H1 (cell line): ENCODE measurements around the gene ENPP1. TPM values are rescaled to one million over a fixed set of nuclear protein-coding genes. Genes with fewer than 3 reads are reported as not detected.

Experiments
- CTCF ChIA-PET: fragments of 300-600 bp; sonication (Branson Sonifier 250); formaldehyde crosslinking; loops from one replicate; lab custom pipeline; 2021; ENCODE audit not compliant: partially characterized antibody; lab: Charles Lee
- POLR2A ChIA-PET: fragments of 300-600 bp; sonication (Branson Sonifier 250); formaldehyde crosslinking; loops from one replicate; lab custom pipeline; 2021; ENCODE audit warnings: inconsistent platforms; ENCODE audit not compliant: partially characterized antibody; lab: Charles Lee
- DNase-seq, 2 experiments: peaks; one replicate each; pipeline versions ENCODE4 v3.0.0 to v3.0.0-alpha.2; 2010 to 2022; ENCODE audit warnings: low spot score in 2 of 2, low read depth in 1 of 2, mixed read lengths in 1 of 2
- FAIRE-seq: peaks from 2 replicates; lab custom pipeline; 2011; peaks lifted over from hg19 to GRCh38; lab: Jason Lieb, UNC
- H2AFZ ChIP-seq: 2 replicates; pipeline ENCODE4 v1.8.1; 2012; ENCODE audit warnings: low read length, inconsistent platforms
- H2AK5ac ChIP-seq: 2 replicates; pipeline ENCODE4 v1.6.1; 2013; ENCODE audit warnings: low read depth, low read length
- H2BK120ac ChIP-seq: replicated peaks from 2 replicates; pipeline ENCODE3; 2013; ENCODE audit warnings: low read depth, low read length, inconsistent platforms
- H2BK12ac ChIP-seq: 2 replicates; pipeline ENCODE4 v1.6.1; 2013; ENCODE audit warnings: low read depth, low read length
- H2BK15ac ChIP-seq: 2 replicates; pipeline ENCODE4 v1.6.1; 2013; ENCODE audit warnings: low read length
- H2BK20ac ChIP-seq: 2 replicates; pipeline ENCODE4 v1.6.1; 2013; ENCODE audit warnings: low read length
- H2BK5ac ChIP-seq: 2 replicates; pipeline ENCODE4 v1.6.1; 2013; ENCODE audit warnings: low read depth, low read length
- H3K14ac ChIP-seq: 2 replicates; pipeline ENCODE4 v1.6.1; 2013; ENCODE audit warnings: inconsistent platforms; ENCODE audit not compliant: insufficient read length
- H3K18ac ChIP-seq: 2 replicates; pipeline ENCODE4 v1.6.1; 2013; ENCODE audit warnings: low read length; ENCODE audit errors: extremely low read depth
- H3K23ac ChIP-seq: 2 replicates; pipeline ENCODE4 v1.6.1; 2013; ENCODE audit warnings: inconsistent platforms; ENCODE audit not compliant: insufficient read length
- H3K23me2 ChIP-seq: 2 replicates; pipeline ENCODE4 v1.6.1; 2013; ENCODE audit warnings: low read depth, low read length
- H3K27ac ChIP-seq: 2 replicates; pipeline ENCODE4 v1.6.1; 2011; ENCODE audit warnings: low read depth, low read length, inconsistent platforms
- H3K27me3 ChIP-seq, 4 experiments: replicated peaks in 1 of 4; 1 replicate in 1 of 4; 2 replicates in 3 of 4; pipeline versions ENCODE4 v1.6.1 to v1.8.1; 2011 to 2013; ENCODE audit warnings: low read length in 3 of 4, mild to moderate bottlenecking in 3 of 4, inconsistent platforms in 2 of 4, mixed read lengths in 2 of 4, moderate library complexity in 1 of 4; ENCODE audit not compliant: control insufficient read depth in 3 of 4, insufficient read depth in 3 of 4; ENCODE audit errors: extremely low read depth in 1 of 4
- H3K36me3 ChIP-seq, 4 experiments: 2 replicates each; pipeline versions ENCODE4 v1.6.1 to v1.8.1; 2011 to 2013; ENCODE audit warnings: mild to moderate bottlenecking in 4 of 4, low read length in 3 of 4, moderate library complexity in 2 of 4, control low read depth in 1 of 4, inconsistent platforms in 1 of 4; ENCODE audit not compliant: insufficient read depth in 4 of 4, control insufficient read depth in 2 of 4
- H3K4ac ChIP-seq: replicated peaks from 2 replicates; pipeline ENCODE3; 2013; ENCODE audit warnings: low read length, low read depth, mixed read lengths, inconsistent platforms; ENCODE audit not compliant: insufficient read length
- H3K4me1 ChIP-seq, 4 experiments: replicated peaks in 1 of 4; 1 replicate in 1 of 4; 2 replicates in 3 of 4; pipeline versions ENCODE4 v1.6.1 to v1.8.1; 2011 to 2013; ENCODE audit warnings: low read length in 3 of 4, inconsistent platforms in 2 of 4, mixed read lengths in 1 of 4; ENCODE audit not compliant: insufficient read depth in 4 of 4, control insufficient read depth in 3 of 4
- H3K4me2 ChIP-seq, 2 experiments: 2 replicates each; pipeline versions ENCODE4 v1.6.1 to v1.8.1; 2011 to 2013; ENCODE audit warnings: low read depth in 2 of 2, low read length in 2 of 2, control low read depth in 1 of 2, inconsistent platforms in 1 of 2, mild to moderate bottlenecking in 1 of 2; ENCODE audit not compliant: insufficient read depth in 1 of 2
- H3K4me3 ChIP-seq, 4 experiments: fragments of 200-600, 300-600 bp in 1 of 4; sonication (generic), shearing (Covaris generic), sonication (Bioruptor Twin) in 1 of 4; 2 replicates each; pipeline versions ENCODE4 v1.5.1 to v1.8.1; 2011 to 2016; ENCODE audit warnings: low read length in 4 of 4, low read depth in 3 of 4, control low read depth in 2 of 4, inconsistent platforms in 2 of 4, mild to moderate bottlenecking in 2 of 4, mixed read lengths in 1 of 4, moderate library complexity in 1 of 4; ENCODE audit not compliant: insufficient read depth in 2 of 4; ENCODE audit errors: extremely low read depth in 1 of 4
- H3K56ac ChIP-seq: replicated peaks from 2 replicates; pipeline ENCODE3; 2013; ENCODE audit warnings: low read depth, mild to moderate bottlenecking, mixed read lengths, low read length, inconsistent platforms; ENCODE audit not compliant: insufficient read length
- H3K79me1 ChIP-seq: 2 replicates; pipeline ENCODE4 v1.6.1; 2013; ENCODE audit warnings: low read depth, low read length, control low read depth
- H3K79me2 ChIP-seq, 2 experiments: 2 replicates each; pipeline versions ENCODE4 v1.6.1 to v1.8.1; 2012 to 2013; ENCODE audit warnings: low read length in 2 of 2, mild to moderate bottlenecking in 2 of 2, inconsistent platforms in 1 of 2; ENCODE audit not compliant: insufficient read depth in 2 of 2, control insufficient read depth in 1 of 2
- H3K9ac ChIP-seq, 4 experiments: replicated peaks in 1 of 4; 1 replicate in 1 of 4; 2 replicates in 3 of 4; pipeline versions ENCODE4 v1.6.1 to v1.8.1; 2011 to 2013; ENCODE audit warnings: low read depth in 3 of 4, low read length in 3 of 4, control low read depth in 2 of 4, mild to moderate bottlenecking in 2 of 4, moderate library complexity in 2 of 4, inconsistent platforms in 1 of 4; ENCODE audit errors: extremely low read depth in 1 of 4
- H3K9me3 ChIP-seq, 2 experiments: 2 replicates each; pipeline versions ENCODE4 v1.6.1 to v1.8.1; 2012 to 2013; ENCODE audit warnings: mild to moderate bottlenecking in 2 of 2, moderate library complexity in 2 of 2, control low read depth in 1 of 2, inconsistent platforms in 1 of 2, low read depth in 1 of 2, low read length in 1 of 2, mixed read lengths in 1 of 2; ENCODE audit not compliant: insufficient read depth in 2 of 2
- H4K20me1 ChIP-seq, 2 experiments: replicated peaks in 1 of 2; 2 replicates each; pipeline versions ENCODE3 to v1.8.1; 2011 to 2013; ENCODE audit warnings: inconsistent platforms in 2 of 2, low read length in 2 of 2, mild to moderate bottlenecking in 1 of 2; ENCODE audit not compliant: insufficient read depth in 2 of 2, control insufficient read depth in 1 of 2
- H4K5ac ChIP-seq: 2 replicates; pipeline ENCODE4 v1.6.1; 2013; ENCODE audit warnings: low read length, low read depth, mixed read lengths, inconsistent platforms; ENCODE audit not compliant: insufficient read length
- H4K8ac ChIP-seq: 2 replicates; pipeline ENCODE4 v1.8.0; 2013; ENCODE audit warnings: mild to moderate bottlenecking, moderate library complexity, low read length, inconsistent platforms; ENCODE audit not compliant: insufficient read depth; ENCODE audit errors: extremely low read depth
- H4K91ac ChIP-seq: replicated peaks from 2 replicates; pipeline ENCODE3; 2013; ENCODE audit warnings: low read length, mixed read lengths, inconsistent platforms; ENCODE audit not compliant: insufficient read length
- KDM1A ChIP-seq: fragments of 200-600, 300-600 bp; sonication (generic); IDR thresholded peaks from 2 replicates; pipeline ENCODE4 v1.7.1; 2016; ENCODE audit warnings: mild to moderate bottlenecking, low read length, borderline replicate concordance
- MAX ChIP-seq: IDR thresholded peaks from 2 replicates; pipeline ENCODE4 v1.6.1; 2012; ENCODE audit warnings: inconsistent platforms
- SIN3A ChIP-seq, 2 experiments: IDR thresholded peaks in 1 of 2; conservative IDR thresholded peaks in 1 of 2; 2 replicates each; pipeline ENCODE4 v1.6.1; 2011 to 2012; ENCODE audit warnings: low read length in 2 of 2, improper control_type of control experiment in 1 of 2, low read depth in 1 of 2, mild to moderate bottlenecking in 1 of 2
- SP1 ChIP-seq: IDR thresholded peaks from 2 replicates; pipeline ENCODE4 v1.6.1; 2011; ENCODE audit warnings: low read depth, low read length
- TEAD4 ChIP-seq: IDR thresholded peaks from 2 replicates; pipeline ENCODE4 v1.6.1; 2012; ENCODE audit warnings: low read depth, low read length, inconsistent platforms, mixed read lengths
- YY1 ChIP-seq: IDR thresholded peaks from 2 replicates; pipeline ENCODE4 v1.6.1; 2011; ENCODE audit warnings: low read depth, mild to moderate bottlenecking, low read length
- WGBS, 2 experiments: shearing (Covaris generic) in 1 of 2; methylation state at CpG; one replicate each; pipeline versions ENCODE4 v1.1.6 to v1.1.7; 2013 to 2015; ENCODE audit warnings: low lambda C conversion rate in 2 of 2, mixed read lengths in 2 of 2, inconsistent platforms in 1 of 2, low coverage in 1 of 2, missing lambda C conversion rate in 1 of 2; ENCODE audit not compliant: insufficient replicate concordance in 2 of 2, insufficient coverage in 1 of 2, insufficient read length in 1 of 2; ENCODE audit errors: extremely low coverage in 1 of 2, missing lambda C conversion rate in 1 of 2; 5-methylcytosine and 5-hydroxymethylcytosine counted together
- polyA plus RNA-seq, 7 experiments: library from polyadenylated mRNA; depleted of rRNA in 3 of 7; stranded (reverse) in 5 of 7; unstranded in 2 of 7; fragments of >200 nt in 5 of 7; fragments of 200-250 nt in 2 of 7; gene quantifications; 1 replicate in 5 of 7; 2 replicates in 1 of 7; 4 replicates in 1 of 7; pipeline versions ENCODE4 v1.2.1 to v1.2.3, GENCODE V29; 2011 to 2013; ENCODE audit warnings: missing spikeins in 2 of 7, mixed read lengths in 2 of 7
- total RNA-seq: library from RNA; stranded (reverse); fragmentation: NEBNext Ultra II Directional; extraction: Animal tissue kit (Norgen Biotek cat#: 25700); gene quantifications from 2 replicates; pipeline ENCODE4 v1.2.1, GENCODE V29; 2021

The ENPP1 gene
- total and polyA plus RNA-seq, 2 of the 8 experiments (the other 6 are each of a cell fraction or from before 2014, with no cell fraction given), result 10.1 to 39.1 TPM

GRCh38 chr6:131851049-131851769 lies 43.4 kb downstream of the ENPP1 start:
- Histone ChIP-seq H3K23ac (no peak overlapping the region), H2BK12ac (no peak overlapping the region), H2BK5ac (no peak overlapping the region), H4K91ac (no peak overlapping the region), H3K27ac (no peak overlapping the region), H3K36me3 (peaks cover 0 to 11% (median 6%) of the 10 kb centered on the region in 4 experiments; a peak in 4 of 8 replicates), H3K79me2 (no peaks in the 10 kb centered on the region), H3K79me1 (no peaks in the 10 kb centered on the region; the same call in 1 of the 2 replicates), H3K4me3 (no peak overlapping the region), H3K4me2 (no peak overlapping the region), H3K9me3 (no peaks in the 10 kb centered on the region), H4K20me1 (no peaks in the 10 kb centered on the region), H4K8ac (no peak overlapping the region), H2AFZ (no peak overlapping the region), H3K9ac (no peak overlapping the region), H4K5ac (no peak overlapping the region), H3K18ac (no peak overlapping the region), H3K56ac (no peak overlapping the region), H3K4me1 (no peaks in the 10 kb centered on the region), H2BK20ac (no peak overlapping the region), H2AK5ac (no peak overlapping the region), H3K14ac (no peak overlapping the region), H3K27me3 (no peaks in the 10 kb centered on the region), H2BK120ac (no peak overlapping the region), H3K4ac (no peak overlapping the region), H3K23me2 (no peaks in the 10 kb centered on the region), H2BK15ac (no peak overlapping the region)
- FAIRE-seq (no peak), DNase-seq (no peak)
- WGBS, 2 experiments, result 93% methylated on average over 8 of the region's 8 CpGs; no CpG with 5 or more reads in 1 of the 2 experiments
- ChIA-PET CTCF (interaction anchor here (1.6 kb wide), 1 partner anchor 156 kb away, joined by 3 read pairs; no protein-coding TSS in a partner anchor), POLR2A (no interaction called here)
- TF ChIP-seq MAX (no peak), SP1 (no peak), KDM1A (no peak), YY1 (no peak), SIN3A (conservative IDR thresholded peaks at IDR 0.05 in 1 of 2, IDR thresholded peaks at IDR 0.05 in 1 of 2; ENCODE audit: low read depth in 1 of 2, low read length in 2 of 2) (no peak), TEAD4 (no peak)
